GM19099 (cell line): ENCODE data around the gene ARL2BP.

Source experiments
- POLR2A ChIP-seq: IDR thresholded peaks from 3 replicates; pipeline ENCODE4 v1.6.1; 2011; ENCODE audit warnings: low read depth; ENCODE audit not compliant: insufficient read length; ENCODE audit errors: extremely low read depth

ARL2BP gene

DNA sequence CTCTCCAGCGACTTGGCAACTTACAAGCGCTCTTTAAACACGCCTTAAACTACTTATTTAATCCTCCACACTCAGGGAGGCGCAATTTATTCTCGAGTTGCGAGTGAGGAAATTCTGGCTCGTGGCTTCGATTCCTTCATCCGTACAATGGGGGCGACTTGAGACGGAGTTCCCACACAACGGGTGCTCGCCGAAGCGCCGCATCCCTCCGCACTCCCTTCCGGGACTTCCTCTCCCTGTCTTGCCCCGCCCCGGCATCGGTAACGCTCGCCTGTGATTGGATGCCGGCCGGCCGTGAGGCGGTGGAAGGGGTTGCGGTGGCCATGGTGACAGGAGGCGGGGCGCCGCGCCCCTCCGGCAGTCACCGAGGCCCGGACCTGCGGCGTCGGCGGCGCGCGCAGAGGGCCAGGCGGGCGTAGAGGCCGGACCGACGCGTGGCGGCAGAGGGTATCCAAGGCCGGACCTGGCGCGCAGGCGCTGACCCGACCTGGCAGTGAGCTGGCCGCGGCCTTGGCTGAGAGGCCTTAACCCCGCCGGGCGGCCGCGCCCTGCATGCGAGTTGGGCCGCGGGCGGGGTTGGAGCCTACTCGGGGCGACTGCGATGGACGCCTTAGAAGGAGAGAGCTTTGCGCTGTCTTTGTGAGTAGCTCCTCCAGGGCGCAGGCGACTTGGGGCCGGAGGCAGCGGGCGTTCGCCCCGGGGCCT is at the start of gene ARL2BP:
TSS of gene ARL2BP (plus strand) at position 493 of the 705 bp plus-strand sequence. CDS start at position 602, 109 bp downstream.
- peak; percentile 91 for TF ChIP-seq POLR2A

DNA sequence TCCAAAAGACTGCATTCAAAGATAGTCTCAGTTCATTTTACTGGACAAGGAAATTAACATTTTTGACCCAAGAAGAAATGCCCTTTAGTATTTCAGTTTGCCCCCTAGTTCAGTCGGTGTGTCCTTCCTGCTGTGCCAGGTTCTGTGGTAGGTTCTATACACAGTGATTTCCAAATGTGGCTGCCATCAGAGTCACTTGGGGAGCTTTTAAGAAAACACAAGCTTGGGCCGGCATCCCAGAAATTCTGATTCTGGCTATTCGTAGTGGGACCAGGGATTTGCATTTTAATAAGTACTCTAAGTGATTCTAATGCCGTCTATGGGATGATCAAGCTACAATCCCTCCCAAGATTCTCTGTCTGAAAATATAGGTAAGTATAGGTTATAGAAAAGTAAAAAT is 48.8 kb upstream of the ARL2BP start:
- no peak for TF ChIP-seq POLR2A

DNA sequence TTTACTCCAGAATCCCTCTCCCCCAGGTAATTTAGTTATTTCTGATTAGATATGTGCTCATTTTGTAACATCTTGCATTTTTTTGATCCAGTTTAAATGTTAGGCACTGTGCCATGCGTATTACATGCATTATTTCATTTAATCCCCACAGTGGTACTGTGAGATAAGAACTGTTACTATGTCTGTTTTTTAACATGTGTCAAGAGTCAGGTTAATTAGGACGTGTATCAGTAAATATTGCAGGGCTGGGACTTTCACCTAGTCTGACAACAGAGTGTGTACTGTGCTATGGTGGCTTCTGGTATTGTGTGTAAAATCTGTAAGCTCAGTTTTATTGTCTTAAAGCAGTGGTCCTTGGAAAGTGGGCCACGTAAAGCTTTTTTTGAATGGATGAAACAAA is 48.3 kb upstream of the ARL2BP start:
- no peak for TF ChIP-seq POLR2A

- TF ChIP-seq POLR2A = no peak
These were observed 42.8 kb upstream of the ARL2BP start for GRCh38 chr16:57202095-57202886.

- no peak for TF ChIP-seq POLR2A
These were observed 41.6 kb upstream of the ARL2BP start for GRCh38 chr16:57203451-57203850.

DNA sequence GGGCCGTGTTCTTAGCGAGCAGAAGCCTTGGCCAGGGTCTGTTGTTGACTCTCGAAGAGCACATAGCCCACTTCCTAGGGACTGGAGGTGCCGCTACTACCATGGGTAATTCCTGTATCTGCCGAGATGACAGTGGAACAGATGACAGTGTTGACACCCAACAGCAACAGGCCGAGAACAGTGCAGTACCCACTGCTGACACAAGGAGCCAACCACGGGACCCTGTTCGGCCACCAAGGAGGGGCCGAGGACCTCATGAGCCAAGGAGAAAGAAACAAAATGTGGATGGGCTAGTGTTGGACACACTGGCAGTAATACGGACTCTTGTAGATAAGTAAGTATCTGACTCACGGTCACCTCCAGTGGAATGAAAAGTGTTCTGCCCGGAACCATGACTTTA is 40.4 kb upstream of the ARL2BP start:
- TF ChIP-seq POLR2A = no peak

- no peak for TF ChIP-seq POLR2A
These were observed 36.1 kb upstream of the ARL2BP start for GRCh38 chr16:57208926-57209325.

- TF ChIP-seq POLR2A = no peak
These were observed 35.3 kb upstream of the ARL2BP start for GRCh38 chr16:57209780-57210179.

DNA sequence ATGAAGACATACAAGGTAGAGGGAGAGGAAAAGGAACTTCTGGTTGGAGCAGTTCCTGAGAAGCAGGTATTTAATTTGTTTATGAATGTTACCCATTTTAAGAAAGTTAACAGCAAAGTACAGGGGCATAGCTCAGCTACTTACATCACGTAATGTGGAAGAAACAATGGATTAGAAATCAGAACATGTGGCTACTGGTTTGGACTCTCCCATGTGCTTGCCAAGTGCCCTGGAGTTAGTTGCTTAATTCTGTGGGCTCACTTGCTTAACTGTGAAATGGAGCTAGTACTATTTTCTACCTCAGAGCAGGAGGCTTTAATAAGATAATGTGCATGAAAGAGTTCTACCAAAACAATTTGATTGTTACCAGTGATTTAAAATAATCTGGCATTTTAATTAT is 31.6 kb upstream of the ARL2BP start:
- no peak for TF ChIP-seq POLR2A

- no peak for TF ChIP-seq POLR2A
These were observed 28.1 kb upstream of the ARL2BP start for GRCh38 chr16:57216968-57217367.

DNA sequence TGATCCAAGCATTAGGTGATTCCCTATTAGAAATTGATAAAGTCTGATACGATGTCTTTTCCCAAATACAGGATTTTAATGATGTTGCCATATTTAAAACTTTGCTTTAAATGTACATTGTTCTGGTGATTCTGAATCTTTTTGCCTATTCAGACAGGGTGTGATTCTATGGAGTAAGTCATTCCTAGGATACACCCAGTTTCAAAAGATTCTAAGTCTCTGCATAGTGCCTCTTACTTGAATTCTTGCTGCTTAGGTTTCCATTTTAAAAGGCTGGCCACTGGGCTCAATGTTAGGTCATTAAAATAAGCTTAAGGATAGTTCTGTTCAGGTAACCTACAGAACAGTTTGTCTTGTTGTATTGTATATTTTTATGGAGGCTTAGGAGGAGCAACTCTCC is 22.0 kb upstream of the ARL2BP start:
- no peak for TF ChIP-seq POLR2A

- TF ChIP-seq POLR2A = no peak
These were observed 20.3 kb upstream of the ARL2BP start for GRCh38 chr16:57224651-57225335.

GRCh38 chr16:57225978-57226377 is 19.1 kb upstream of the ARL2BP start:
- TF ChIP-seq POLR2A = no peak

GRCh38 chr16:57226701-57227621 is 18.1 kb upstream of the ARL2BP start:
- TF ChIP-seq POLR2A = no peak

- TF ChIP-seq POLR2A = no peak
These were observed 16.0 kb upstream of the ARL2BP start for GRCh38 chr16:57229079-57229478.
